Measurements from ENCODE around the gene SLIT3.

DNA sequence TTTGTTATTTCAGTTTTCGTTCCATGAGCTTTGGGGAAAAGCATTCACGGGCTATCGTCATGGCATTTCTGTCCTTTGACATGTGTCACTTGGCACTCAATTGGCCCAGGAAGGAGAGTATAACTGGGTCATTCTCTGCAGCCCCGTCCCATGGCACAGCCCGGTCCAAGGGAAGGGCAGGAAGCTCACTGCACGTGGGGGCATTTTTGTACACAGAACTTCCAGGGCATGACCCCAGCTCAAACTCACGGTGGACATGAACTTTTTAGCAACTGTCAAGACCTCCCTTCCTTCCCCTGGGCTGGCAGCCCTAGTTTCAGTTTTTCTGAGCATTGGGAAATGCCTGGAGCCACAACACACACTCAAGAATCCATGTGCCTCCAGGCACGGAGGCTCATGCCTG, 560.1 kb downstream of the SLIT3 start:
- TF ChIP-seq POLR2A (IDR thresholded peaks at IDR 0.05; ENCODE audit: low read length) (no peak), GATA1 (IDR thresholded peaks at IDR 0.05; ENCODE audit: low read depth, low read length) (no peak)

All from erythroblast (primary cell).